Upper lobe of left lung (tissue), 6 donors: ENCODE data around the gene TIMM23. TPM values are rescaled to one million over a fixed set of nuclear protein-coding genes. Genes with fewer than 3 reads are reported as not detected.
"Not testable (repeated sequence)": the region's sequence is repeated elsewhere in the genome, so short reads cannot be mapped to it uniquely, and the experiment has no call there.

Source experiments
- ATAC-seq, 2 donors: fragments of 200-7000 bp; cut with Tn5 transposase; one replicate each; pipeline ENCODE4 v1.9.1; 2022; ENCODE audit warnings: mild to moderate bottlenecking in 2 of 2, moderate library complexity in 2 of 2; ENCODE audit not compliant: low FRiP score in 2 of 2
- DNase-seq, 2 donors: peaks; one replicate each; pipeline ENCODE4 v3.0.0-alpha.2; 2019 to 2020
- H3K27ac ChIP-seq, 4 donors: fragments of 200-600 bp; sonication (generic); one replicate each; pipeline ENCODE4 v1.5.1; 2016 to 2019
- H3K27me3 ChIP-seq, 4 donors: fragments of 200-600 bp; sonication (generic); one replicate each; pipeline ENCODE4 v1.5.1; 2017 to 2019
- H3K36me3 ChIP-seq, 4 donors: fragments of 200-600 bp; sonication (generic); one replicate each; pipeline ENCODE4 v1.5.1; 2016 to 2019
- H3K4me1 ChIP-seq, 4 donors: fragments of 200-600 bp; sonication (generic); one replicate each; pipeline ENCODE4 v1.5.1; 2018 to 2019
- H3K4me3 ChIP-seq, 4 donors: fragments of 200-600 bp; sonication (generic); one replicate each; pipeline ENCODE4 v1.5.1; 2017 to 2019; ENCODE audit warnings: mild to moderate bottlenecking in 2 of 4, moderate library complexity in 1 of 4
- H3K9me3 ChIP-seq, 4 donors: fragments of 200-600 bp; sonication (generic); one replicate each; pipeline ENCODE4 v1.5.1; 2018 to 2019
- CTCF ChIP-seq, 6 experiments: fragments of 450-650 bp in 4 of 6; fragments of 200-600 bp in 2 of 6; sonication (generic) in 2 of 6; IDR thresholded peaks; one replicate each; pipeline ENCODE4 v1.5.1; 2016 to 2019; ENCODE audit warnings: antibody characterized with exemption in 6 of 6
- EP300 ChIP-seq, 4 donors: sonication (generic); formaldehyde crosslinking; IDR thresholded peaks; one replicate each; pipeline ENCODE4 v1.5.1; 2017; ENCODE audit warnings: antibody characterized with exemption in 4 of 4, control low read depth in 2 of 4
- POLR2A ChIP-seq, 4 donors: fragments of 450-650 bp; IDR thresholded peaks; one replicate each; pipeline ENCODE4 v1.5.1; 2016 to 2017; ENCODE audit warnings: antibody characterized with exemption in 4 of 4, mild to moderate bottlenecking in 2 of 4
- POLR2AphosphoS5 ChIP-seq, 2 donors: sonication (generic); formaldehyde crosslinking; IDR thresholded peaks; one replicate each; pipeline ENCODE4 v1.5.1; 2017; ENCODE audit warnings: antibody characterized with exemption in 2 of 2
- WGBS, 2 donors: methylation state at CpG; one replicate each; pipeline ENCODE4 v1.1.5; 2017 to 2018; 5-methylcytosine and 5-hydroxymethylcytosine counted together
- total RNA-seq, 6 donors: library from RNA; depleted of rRNA in 4 of 6; stranded (reverse); fragments of >200 nt in 4 of 6; gene quantifications; one replicate each; pipeline versions ENCODE4 v1.1.0 to v1.2.1, GENCODE V29; 2016 to 2021
- donor health status: DM: no; HTN: no; CAD: no; lungs with moderate emphysema.
- donor health status: DM: no; HTN: yes; CAD: no; lungs with severe emphysema.

TIMM23 gene
- total RNA-seq, 6 donors from 2014 or later = 15.8 to 57.6 (median 36.1) TPM

GRCh38 chr10:46042527-46042926 is 70.2 kb downstream of the TIMM23 start:
- 68 to 69% methylated on average over 4 of the region's 4 CpGs for WGBS, 2 donors
- H3K9me3 ChIP-seq = no peaks in the 10 kb centered on the region
- ATAC-seq = no peak
- H3K27me3 ChIP-seq = no peaks in the 10 kb centered on the region
- no peaks in the 10 kb centered on the region for H3K36me3 ChIP-seq
- no peak for DNase-seq
- no peak for TF ChIP-seq POLR2A (IDR thresholded peaks at IDR 0.05)
- no peaks in the 10 kb centered on the region for H3K4me1 ChIP-seq
- H3K27ac ChIP-seq = no peak overlapping the region
- H3K4me3 ChIP-seq = no peak overlapping the region

- no peaks in the 10 kb centered on the region for H3K27me3 ChIP-seq
- no peaks in the 10 kb centered on the region for H3K4me1 ChIP-seq
- WGBS, 2 donors = 81 to 83% methylated on average over 7 of the region's 7 CpGs
- no peaks in the 10 kb centered on the region for H3K36me3 ChIP-seq
- no peak within 1 kb of the TSS for H3K27ac ChIP-seq
- H3K9me3 ChIP-seq = no peaks in the 10 kb centered on the region
- ATAC-seq = no peak
- no peak for DNase-seq
- H3K4me3 ChIP-seq = no peak within 1 kb of the TSS
- TF ChIP-seq POLR2A (IDR thresholded peaks at IDR 0.05) (no peak), EP300 (IDR thresholded peaks at IDR 0.05) (no peak), POLR2AphosphoS5 (IDR thresholded peaks at IDR 0.05) (no peak), CTCF (IDR thresholded peaks at IDR 0.05) (no peak)
Observed at GRCh38 chr10:46046261-46046660, 74.0 kb downstream of the TIMM23 start, which contains the start of gene MSMB. Gene MSMB (minus strand): TSS chr10:46046269. CDS start chr10:46046237, 32 bp downstream.

GRCh38 chr10:46048152-46048551 is 75.9 kb downstream of the TIMM23 start:
- H3K36me3 ChIP-seq = no peaks in the 10 kb centered on the region
- no peak overlapping the region for H3K4me3 ChIP-seq
- ATAC-seq (no peak), DNase-seq (no peak)
- no peak for TF ChIP-seq EP300 (IDR thresholded peaks at IDR 0.05)
- TF ChIP-seq POLR2AphosphoS5 (IDR thresholded peaks at IDR 0.05) = no peak
- no peak for TF ChIP-seq POLR2A (IDR thresholded peaks at IDR 0.05)
- no peak for TF ChIP-seq CTCF (IDR thresholded peaks at IDR 0.05)
- WGBS, 2 donors = 34 to 45% methylated on average over 2 of the region's 2 CpGs
- H3K27me3 ChIP-seq = no peaks in the 10 kb centered on the region
- H3K4me1 ChIP-seq = no peaks in the 10 kb centered on the region
- no peaks in the 10 kb centered on the region for H3K9me3 ChIP-seq
- H3K27ac ChIP-seq = no peak overlapping the region

GRCh38 chr10:46049497-46049831 is 77.2 kb downstream of the TIMM23 start:
- not testable (repeated sequence) for H3K27ac ChIP-seq, ATAC-seq, H3K4me1 ChIP-seq, H3K36me3 ChIP-seq, H3K27me3 ChIP-seq, H3K4me3 ChIP-seq, DNase-seq, H3K9me3 ChIP-seq
- 95 to 96% methylated on average over 11 of the region's 11 CpGs for WGBS, 2 donors

- ATAC-seq = no peak
- 39 to 58% methylated on average over 11 of the region's 11 CpGs for whole genome bisulfite sequencing, 2 donors
- no peaks in the 10 kb centered on the region for H3K4me1 ChIP-seq
- DNase-seq = no peak
- no peaks in the 10 kb centered on the region for H3K36me3 ChIP-seq
- H3K27ac ChIP-seq = no peak overlapping the region
- H3K4me3 ChIP-seq = no peak overlapping the region
- H3K9me3 ChIP-seq = no peaks in the 10 kb centered on the region
- TF ChIP-seq POLR2AphosphoS5 (IDR thresholded peaks at IDR 0.05) = no peak
- no peak for TF ChIP-seq POLR2A (IDR thresholded peaks at IDR 0.05)
- no peak for TF ChIP-seq EP300 (IDR thresholded peaks at IDR 0.05)
- no peak for TF ChIP-seq CTCF (IDR thresholded peaks at IDR 0.05)
- H3K27me3 ChIP-seq = no peaks in the 10 kb centered on the region
Observed at GRCh38 chr10:46050941-46051623, 78.8 kb downstream of the TIMM23 start.

- DNase-seq = no peak
- Histone ChIP-seq H3K27me3 (no peaks in the 10 kb centered on the region), H3K4me1 (no peaks in the 10 kb centered on the region), H3K27ac (no peak overlapping the region), H3K9me3 (no peaks in the 10 kb centered on the region), H3K36me3 (no peaks in the 10 kb centered on the region), H3K4me3 (no peak overlapping the region)
- WGBS, 2 donors = 52 to 68% methylated on average over 6 to 7 of the region's 7 CpGs
- no peak for ATAC-seq
- no peak for TF ChIP-seq EP300 (IDR thresholded peaks at IDR 0.05)
- no peak for TF ChIP-seq CTCF (IDR thresholded peaks at IDR 0.05)
- TF ChIP-seq POLR2A (IDR thresholded peaks at IDR 0.05) = no peak
- no peak for TF ChIP-seq POLR2AphosphoS5 (IDR thresholded peaks at IDR 0.05)
Observed at GRCh38 chr10:46052057-46052790, 79.9 kb downstream of the TIMM23 start.
